Glutamatergic neuron (in vitro differentiated cells): Measurements from ENCODE around the gene PNMA6A. TPM values are rescaled to one million over a fixed set of nuclear protein-coding genes. Genes with fewer than 3 reads are reported as not detected.

Experiments used
- DNase-seq: peaks from one replicate; pipeline ENCODE4 v3.0.0; 2022
- H3K27ac Mint-ChIP-seq: one replicate; pipeline ENCODE4 v1.8.0; 2020; ENCODE audit warnings: mild to moderate bottlenecking, mixed read lengths, inconsistent platforms; ENCODE audit not compliant: unreplicated experiment
- H3K27me3 Mint-ChIP-seq: one replicate; pipeline ENCODE4 v1.8.0; 2020; ENCODE audit warnings: mild to moderate bottlenecking, moderate library complexity, mixed read lengths, inconsistent platforms; ENCODE audit not compliant: unreplicated experiment
- H3K36me3 Mint-ChIP-seq: one replicate; pipeline ENCODE4 v1.8.0; 2020; ENCODE audit warnings: mild to moderate bottlenecking, mixed read lengths, inconsistent platforms; ENCODE audit not compliant: unreplicated experiment
- H3K4me1 Mint-ChIP-seq: one replicate; pipeline ENCODE4 v1.8.0; 2020; ENCODE audit warnings: mild to moderate bottlenecking, low read depth, mixed read lengths, inconsistent platforms; ENCODE audit not compliant: unreplicated experiment
- H3K4me3 Mint-ChIP-seq: one replicate; pipeline ENCODE4 v1.8.0; 2020; ENCODE audit warnings: mild to moderate bottlenecking, mixed read lengths, inconsistent platforms; ENCODE audit not compliant: unreplicated experiment
- H3K9me3 Mint-ChIP-seq: one replicate; pipeline ENCODE4 v1.8.0; 2020; ENCODE audit warnings: mild to moderate bottlenecking, moderate library complexity, mixed read lengths, inconsistent platforms; ENCODE audit not compliant: unreplicated experiment
- total RNA-seq: library from RNA; stranded (reverse); fragmentation: NEBNext Ultra II Directional; extraction: Animal tissue kit (Norgen Biotek cat#: 25700); gene quantifications from one replicate; pipeline ENCODE4 v1.2.1, GENCODE V29; 2021; ENCODE audit not compliant: unreplicated experiment
- TF ChIP-seq, protein P1 (sequence below): fragments of 200-600 bp; sonication (generic); IDR thresholded peaks from one replicate; pipeline ENCODE4 v1.5.0; 2021; ENCODE audit not compliant: partially characterized antibody, unreplicated experiment

PNMA6A gene
- total RNA-seq, 1 donor from 2014 or later, result 14.0 TPM

- TF ChIP-seq, protein P1, sequence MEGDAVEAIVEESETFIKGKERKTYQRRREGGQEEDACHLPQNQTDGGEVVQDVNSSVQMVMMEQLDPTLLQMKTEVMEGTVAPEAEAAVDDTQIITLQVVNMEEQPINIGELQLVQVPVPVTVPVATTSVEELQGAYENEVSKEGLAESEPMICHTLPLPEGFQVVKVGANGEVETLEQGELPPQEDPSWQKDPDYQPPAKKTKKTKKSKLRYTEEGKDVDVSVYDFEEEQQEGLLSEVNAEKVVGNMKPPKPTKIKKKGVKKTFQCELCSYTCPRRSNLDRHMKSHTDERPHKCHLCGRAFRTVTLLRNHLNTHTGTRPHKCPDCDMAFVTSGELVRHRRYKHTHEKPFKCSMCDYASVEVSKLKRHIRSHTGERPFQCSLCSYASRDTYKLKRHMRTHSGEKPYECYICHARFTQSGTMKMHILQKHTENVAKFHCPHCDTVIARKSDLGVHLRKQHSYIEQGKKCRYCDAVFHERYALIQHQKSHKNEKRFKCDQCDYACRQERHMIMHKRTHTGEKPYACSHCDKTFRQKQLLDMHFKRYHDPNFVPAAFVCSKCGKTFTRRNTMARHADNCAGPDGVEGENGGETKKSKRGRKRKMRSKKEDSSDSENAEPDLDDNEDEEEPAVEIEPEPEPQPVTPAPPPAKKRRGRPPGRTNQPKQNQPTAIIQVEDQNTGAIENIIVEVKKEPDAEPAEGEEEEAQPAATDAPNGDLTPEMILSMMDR, result no peak
- no peak for DNase-seq
- no peaks in the 10 kb centered on the region for H3K36me3 Mint-ChIP-seq
- no peak overlapping the region for H3K4me3 Mint-ChIP-seq
- no peaks in the 10 kb centered on the region for H3K9me3 Mint-ChIP-seq
- H3K4me1 Mint-ChIP-seq, result no peaks in the 10 kb centered on the region
- H3K27ac Mint-ChIP-seq, result no peak overlapping the region
- peaks cover 6% of the 10 kb centered on the region for H3K27me3 Mint-ChIP-seq
These were observed 12.8 kb upstream of the PNMA6A start for GRCh38 chrX:153059191-153060094.

GRCh38 chrX:153060095-153060445 lies 12.2 kb upstream of the PNMA6A start:
- no peak overlapping the region for H3K4me3 Mint-ChIP-seq
- TF ChIP-seq, protein P1, result no peak
- H3K27ac Mint-ChIP-seq, result no peak overlapping the region
- H3K9me3 Mint-ChIP-seq, result peaks cover under 1% of the 10 kb centered on the region
- no peak for DNase-seq
- H3K36me3 Mint-ChIP-seq, result no peaks in the 10 kb centered on the region
- peaks cover 3% of the 10 kb centered on the region for H3K27me3 Mint-ChIP-seq
- no peaks in the 10 kb centered on the region for H3K4me1 Mint-ChIP-seq

- no peaks in the 10 kb centered on the region for H3K4me1 Mint-ChIP-seq
- no peak overlapping the region for H3K4me3 Mint-ChIP-seq
- no peak overlapping the region for H3K27ac Mint-ChIP-seq
- peaks cover 1% of the 10 kb centered on the region for H3K9me3 Mint-ChIP-seq
- no peak for DNase-seq
- TF ChIP-seq, protein P1, result no peak
- H3K36me3 Mint-ChIP-seq, result no peaks in the 10 kb centered on the region
- peaks cover 3% of the 10 kb centered on the region for H3K27me3 Mint-ChIP-seq
These were observed 10.5 kb upstream of the PNMA6A start for GRCh38 chrX:153061732-153062131.

- TF ChIP-seq, protein P1, result no peak
- DNase-seq, result no peak
- H3K27me3 Mint-ChIP-seq, result no peaks in the 10 kb centered on the region
- no peaks in the 10 kb centered on the region for H3K36me3 Mint-ChIP-seq
- no peak overlapping the region for H3K27ac Mint-ChIP-seq
- peaks cover 1% of the 10 kb centered on the region for H3K9me3 Mint-ChIP-seq
- H3K4me3 Mint-ChIP-seq, result no peak overlapping the region
- H3K4me1 Mint-ChIP-seq, result no peaks in the 10 kb centered on the region
These were observed 8.9 kb upstream of the PNMA6A start for GRCh38 chrX:153063315-153063714.

GRCh38 chrX:153064061-153064460 lies 8.2 kb upstream of the PNMA6A start:
- no peak for DNase-seq

More at GRCh38 chrX:153064061-153064460, 8.2 kb upstream of the PNMA6A start:
- Mint-ChIP-seq H3K4me3 (no peak overlapping the region), H3K27me3 (no peaks in the 10 kb centered on the region), H3K36me3 (no peaks in the 10 kb centered on the region), H3K27ac (no peak overlapping the region), H3K4me1 (no peaks in the 10 kb centered on the region), H3K9me3 (peaks cover 1% of the 10 kb centered on the region)
- TF ChIP-seq, protein P1, result no peak
